Islet of Langerhans (tissue), 1 donor: ENCODE measurements around the gene RAB31.

Source experiments
- FAIRE-seq: peaks from one replicate; lab custom pipeline; 2011; peaks lifted over from hg19 to GRCh38; lab: Jason Lieb, UNC

The RAB31 gene

GRCh38 chr18:9792565-9793245 is 84.6 kb downstream of the RAB31 start:
- no peak for FAIRE-seq

GRCh38 chr18:9796011-9796410 is 87.9 kb downstream of the RAB31 start:
- FAIRE-seq = no peak

- peak; percentile 62 for FAIRE-seq
Measured at GRCh38 chr18:9796935-9797549, 88.9 kb downstream of the RAB31 start.

- no peak for FAIRE-seq
Measured at GRCh38 chr18:9802175-9803062, 94.3 kb downstream of the RAB31 start.

- FAIRE-seq = no peak
Measured at GRCh38 chr18:9803063-9803697, 95.1 kb downstream of the RAB31 start.

- no peak for FAIRE-seq
Measured at GRCh38 chr18:9803698-9804516, 95.8 kb downstream of the RAB31 start.

- FAIRE-seq = no peak
Measured at GRCh38 chr18:9804517-9805104, 96.5 kb downstream of the RAB31 start.

- no peak for FAIRE-seq
Measured at GRCh38 chr18:9806905-9807304, 98.8 kb downstream of the RAB31 start.

- FAIRE-seq = no peak
Measured at GRCh38 chr18:9808295-9809241, 100.5 kb downstream of the RAB31 start.

- no peak for FAIRE-seq
Measured at GRCh38 chr18:9809697-9810096, 101.6 kb downstream of the RAB31 start.

- no peak for FAIRE-seq
Measured at GRCh38 chr18:9810299-9810698, 102.2 kb downstream of the RAB31 start.

- no peak for FAIRE-seq
Measured at GRCh38 chr18:9810994-9811705, 103.0 kb downstream of the RAB31 start.

GRCh38 chr18:9811978-9812377 is 103.9 kb downstream of the RAB31 start:
- FAIRE-seq = no peak

- peak; percentile 93 for FAIRE-seq
Measured at GRCh38 chr18:9814431-9814830, 106.3 kb downstream of the RAB31 start.

GRCh38 chr18:9817286-9817685 is 109.2 kb downstream of the RAB31 start:
- FAIRE-seq = no peak

- no peak for FAIRE-seq
Measured at GRCh38 chr18:9817725-9818422, 109.8 kb downstream of the RAB31 start.

GRCh38 chr18:9818423-9818734 is 110.3 kb downstream of the RAB31 start:
- no peak for FAIRE-seq

GRCh38 chr18:9820127-9820526 is 112.0 kb downstream of the RAB31 start:
- no peak for FAIRE-seq

GRCh38 chr18:9820719-9821118 is 112.6 kb downstream of the RAB31 start:
- peak; percentile 61 for FAIRE-seq
